K562 (cell line): Measurements from ENCODE around the gene SLC2A13. TPM values are rescaled to one million over a fixed set of nuclear protein-coding genes. Genes with fewer than 3 reads are reported as not detected.

Source experiments
- AFF4 ChIP-seq: sonication (generic); formaldehyde crosslinking; IDR thresholded peaks from 2 replicates; pipeline ENCODE4 v1.8.0; 2023; ENCODE audit warnings: mild to moderate bottlenecking, missing genetic modification reagents
- CBFA2T3 ChIP-seq: fragments of 450-650 bp; IDR thresholded peaks from 2 replicates; pipeline ENCODE4 v1.6.1; 2017
- CREBBP ChIP-seq: IDR thresholded peaks from one replicate; pipeline ENCODE4 v1.6.1; 2012; ENCODE audit warnings: low read depth, mild to moderate bottlenecking, control low read depth, inconsistent platforms, low read length
- ESRRA ChIP-seq: fragments of 450-650 bp; IDR thresholded peaks from 2 replicates; pipeline ENCODE4 v1.6.1; 2014; ENCODE audit warnings: low read depth, mild to moderate bottlenecking, moderate library complexity, borderline replicate concordance
- FOXA1 ChIP-seq: fragments of 450-650 bp; IDR thresholded peaks from 2 replicates; pipeline ENCODE4 v1.6.1; 2016; ENCODE audit warnings: mild to moderate bottlenecking, borderline replicate concordance
- FOXA3 ChIP-seq, 2 experiments: fragments of 450-650 bp in 1 of 2; sonication (generic) in 1 of 2; formaldehyde crosslinking; IDR thresholded peaks in 1 of 2; conservative IDR thresholded peaks in 1 of 2; 2 replicates each; pipeline versions ENCODE4 v1.4.0 to v1.8.0; 2020 to 2022; ENCODE audit warnings: mild to moderate bottlenecking in 2 of 2, missing genetic modification reagents in 1 of 2
- FOXJ2 ChIP-seq: fragments of 200-800 bp; sonication (Bioruptor generic); IDR thresholded peaks from 2 replicates; pipeline ENCODE4 v1.6.1; 2016; ENCODE audit warnings: missing genetic modification characterization, missing compliant biosample characterization
- HDAC8 ChIP-seq: fragments of 450-650 bp; IDR thresholded peaks from 2 replicates; pipeline ENCODE4 v1.6.1; 2016; ENCODE audit warnings: mild to moderate bottlenecking, missing genetic modification characterization, moderate library complexity, missing compliant biosample characterization
- JUND ChIP-seq, 2 experiments: IDR thresholded peaks; 2 replicates in 1 of 2; 3 replicates in 1 of 2; pipeline ENCODE4 v1.6.1; 2011; ENCODE audit warnings: borderline replicate concordance in 2 of 2, low read depth in 2 of 2, low read length in 2 of 2, improper control_type of control experiment in 1 of 2, missing biosample characterization in 1 of 2, missing genetic modification characterization in 1 of 2, missing genetic modification reagents in 1 of 2
- KDM1A ChIP-seq, 2 experiments: fragments of 450-650 bp; IDR thresholded peaks; 2 replicates each; pipeline ENCODE4 v1.6.1; 2016; ENCODE audit warnings: mild to moderate bottlenecking in 2 of 2
- L3MBTL2 ChIP-seq: fragments of 450-650 bp; IDR thresholded peaks from 2 replicates; pipeline ENCODE4 v1.6.1; 2016; ENCODE audit warnings: mild to moderate bottlenecking, moderate library complexity
- MED1 ChIP-seq: sonication (generic); formaldehyde crosslinking; IDR thresholded peaks from 2 replicates; pipeline ENCODE4 v1.8.1; 2023; ENCODE audit warnings: missing genetic modification reagents, borderline replicate concordance
- MTA3 ChIP-seq: fragments of 450-650 bp; formaldehyde crosslinking; IDR thresholded peaks from 2 replicates; pipeline ENCODE4 v1.6.1; 2017; ENCODE audit warnings: mild to moderate bottlenecking, borderline replicate concordance
- NONO ChIP-seq, 2 experiments: fragments of 200-400 bp in 1 of 2; fragments of 450-650 bp in 1 of 2; formaldehyde crosslinking in 1 of 2; IDR thresholded peaks; 2 replicates each; pipeline ENCODE4 v1.6.1; 2017; ENCODE audit warnings: low read depth in 2 of 2, mild to moderate bottlenecking in 2 of 2, moderate library complexity in 2 of 2, low read length in 1 of 2
- RAD51 ChIP-seq: fragments of 450-650 bp; IDR thresholded peaks from 2 replicates; pipeline ENCODE4 v1.7.1; 2016; ENCODE audit warnings: low read depth, mild to moderate bottlenecking, borderline replicate concordance
- RBM34 ChIP-seq: fragments of 200-400 bp; formaldehyde crosslinking; IDR thresholded peaks from 2 replicates; pipeline ENCODE4 v1.6.1; 2018; ENCODE audit warnings: low read length, borderline replicate concordance; ENCODE audit not compliant: insufficient read depth
- SOX6 ChIP-seq: fragments of 450-650 bp; IDR thresholded peaks from 2 replicates; pipeline ENCODE4 v1.6.1; 2014; ENCODE audit warnings: mild to moderate bottlenecking
- TOE1 ChIP-seq, 2 experiments: fragments of 450-650 bp in 1 of 2; sonication (generic) in 1 of 2; formaldehyde crosslinking in 1 of 2; IDR thresholded peaks; 2 replicates each; pipeline versions ENCODE4 v1.7.1 to v1.8.0; 2016 to 2022; ENCODE audit warnings: borderline replicate concordance in 2 of 2, mild to moderate bottlenecking in 2 of 2, antibody characterized with exemption in 1 of 2, inconsistent platforms in 1 of 2, low read depth in 1 of 2, missing genetic modification reagents in 1 of 2, moderate library complexity in 1 of 2
- ZNF274 ChIP-seq: IDR thresholded peaks from 2 replicates; pipeline ENCODE4 v1.6.1; 2011; ENCODE audit warnings: low read depth, mild to moderate bottlenecking, low read length, moderate library complexity, borderline replicate concordance
- polyA plus RNA-seq, 8 experiments: library from polyadenylated mRNA; depleted of rRNA in 4 of 8; stranded (reverse) in 5 of 8; unstranded in 3 of 8; fragments of >200 nt; fragmentation: Nextera tagmentation in 2 of 8; fragmentation: Illumina TruSeq in 1 of 8; extraction: Ambion mirVana in 2 of 8; extraction: Trizol in 1 of 8; gene quantifications; 2 replicates each; pipeline versions ENCODE4 v1.2.1 to v1.2.3, GENCODE V29; 2011 to 2014; ENCODE audit warnings: inconsistent platforms in 1 of 8, missing spikeins in 1 of 8
- total RNA-seq, 7 experiments: library from RNA; depleted of rRNA in 6 of 7; stranded (reverse); fragments of >200 nt in 6 of 7; fragmentation: Illumina TruSeq in 2 of 7; extraction: Trizol in 2 of 7; gene quantifications; 2 replicates each; pipeline versions ENCODE4 v1.2.1 to v1.2.3, GENCODE V29; 2011 to 2021; ENCODE audit warnings: low replicate concordance in 1 of 7
- TF ChIP-seq, protein P1 (sequence below): fragments of 200-800 bp; sonication (Bioruptor generic); IDR thresholded peaks from 2 replicates; pipeline ENCODE4 v1.6.1; 2017; ENCODE audit warnings: missing genetic modification characterization, missing compliant biosample characterization
- TF ChIP-seq, protein P2 (sequence below): sonication (generic); IDR thresholded peaks from 2 replicates; pipeline ENCODE4 v1.6.1; 2016

Gene SLC2A13
- total and polyA plus RNA-seq, 9 of the 15 experiments (the other 6 are each of a cell fraction or from before 2014, with no cell fraction given): 1.7 to 12.4 (median 9.0) TPM

DNA sequence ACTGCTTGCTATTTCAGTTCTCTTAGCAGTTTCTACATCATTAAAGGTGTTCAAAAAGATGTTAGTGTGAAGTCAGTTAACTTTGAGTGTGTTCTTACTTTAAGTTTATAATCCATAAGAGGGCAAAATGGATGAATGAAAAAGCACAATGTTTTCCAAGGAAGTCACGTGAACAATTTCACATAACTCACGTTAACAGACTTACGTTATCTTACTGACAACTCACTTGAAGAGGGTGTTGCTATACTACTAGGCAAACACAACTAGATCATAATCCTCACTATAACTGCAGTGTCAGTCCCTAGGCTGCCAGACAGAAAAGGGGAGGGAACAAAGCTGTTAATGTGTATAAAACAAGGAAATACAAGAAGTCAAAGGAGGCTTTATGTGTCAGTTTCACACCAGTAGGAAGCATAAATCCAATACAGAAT lies 6.4 kb downstream of the SLC2A13 start (continued):
- TF ChIP-seq, protein P1, sequence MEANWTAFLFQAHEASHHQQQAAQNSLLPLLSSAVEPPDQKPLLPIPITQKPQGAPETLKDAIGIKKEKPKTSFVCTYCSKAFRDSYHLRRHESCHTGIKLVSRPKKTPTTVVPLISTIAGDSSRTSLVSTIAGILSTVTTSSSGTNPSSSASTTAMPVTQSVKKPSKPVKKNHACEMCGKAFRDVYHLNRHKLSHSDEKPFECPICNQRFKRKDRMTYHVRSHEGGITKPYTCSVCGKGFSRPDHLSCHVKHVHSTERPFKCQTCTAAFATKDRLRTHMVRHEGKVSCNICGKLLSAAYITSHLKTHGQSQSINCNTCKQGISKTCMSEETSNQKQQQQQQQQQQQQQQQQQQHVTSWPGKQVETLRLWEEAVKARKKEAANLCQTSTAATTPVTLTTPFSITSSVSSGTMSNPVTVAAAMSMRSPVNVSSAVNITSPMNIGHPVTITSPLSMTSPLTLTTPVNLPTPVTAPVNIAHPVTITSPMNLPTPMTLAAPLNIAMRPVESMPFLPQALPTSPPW (CRISPR knock-in tag): peak; percentile 19; the same call in 1 of the 2 replicates
- no peak for TF ChIP-seq ZNF274
- TF ChIP-seq, protein P2, sequence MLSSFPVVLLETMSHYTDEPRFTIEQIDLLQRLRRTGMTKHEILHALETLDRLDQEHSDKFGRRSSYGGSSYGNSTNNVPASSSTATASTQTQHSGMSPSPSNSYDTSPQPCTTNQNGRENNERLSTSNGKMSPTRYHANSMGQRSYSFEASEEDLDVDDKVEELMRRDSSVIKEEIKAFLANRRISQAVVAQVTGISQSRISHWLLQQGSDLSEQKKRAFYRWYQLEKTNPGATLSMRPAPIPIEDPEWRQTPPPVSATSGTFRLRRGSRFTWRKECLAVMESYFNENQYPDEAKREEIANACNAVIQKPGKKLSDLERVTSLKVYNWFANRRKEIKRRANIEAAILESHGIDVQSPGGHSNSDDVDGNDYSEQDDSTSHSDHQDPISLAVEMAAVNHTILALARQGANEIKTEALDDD: peak; percentile 98
- TF ChIP-seq FOXJ2: peak; percentile 96
- no peak for TF ChIP-seq ESRRA
- TF ChIP-seq RBM34: no peak
- peak; percentile 49; the same call in 1 of the 2 replicates for TF ChIP-seq FOXA1
- TF ChIP-seq NONO (IDR thresholded peaks at IDR 0.05; ENCODE audit: low read depth in 2 of 2, low read length in 1 of 2): no peak
- TF ChIP-seq MED1 (CRISPR knock-in tag): no peak
- TF ChIP-seq KDM1A (IDR thresholded peaks at IDR 0.05): 0 out of 4 replicates have a peak, but pooled peaks of 1 of the 2 experiments have one; percentile 7
- peak in 1 of 2 experiments; percentile 85; a peak in 2 of 4 replicates for TF ChIP-seq FOXA3 (CRISPR knock-in tag; conservative IDR thresholded peaks at IDR 0.05 in 1 of 2, IDR thresholded peaks at IDR 0.05 in 1 of 2)
- peak; percentile 93 for TF ChIP-seq TOE1 (IDR thresholded peaks at IDR 0.05; ENCODE audit: borderline replicate concordance)
- no peak for TF ChIP-seq TOE1 (CRISPR knock-in tag; IDR thresholded peaks at IDR 0.05; ENCODE audit: borderline replicate concordance, low read depth)
- TF ChIP-seq MTA3: no peak
- TF ChIP-seq CBFA2T3: peak; percentile 71
- no peak for TF ChIP-seq HDAC8 (tag)
- peak; percentile 93 for TF ChIP-seq RAD51
- peak; percentile 38; the same call in 1 of the 2 replicates for TF ChIP-seq L3MBTL2
- TF ChIP-seq CREBBP: no peak
- TF ChIP-seq AFF4 (CRISPR knock-in tag): no peak
- TF ChIP-seq JUND (IDR thresholded peaks at IDR 0.05; ENCODE audit: borderline replicate concordance, low read depth, low read length): peak; percentile 49; the same call in 1 of the 2 replicates
- TF ChIP-seq JUND (tag; IDR thresholded peaks at IDR 0.05; ENCODE audit: borderline replicate concordance, low read depth, low read length): peak; percentile 54; the same call in 2 of the 3 replicates
- peak; percentile 89 for TF ChIP-seq SOX6
